Activated CD4-positive, alpha-beta T cell treated with anti-CD3 and anti-CD28 coated beads for 24 hours (primary cell): Measurements from ENCODE around the gene AREG.
"Not testable (repeated sequence)": the region's sequence is repeated elsewhere in the genome, so short reads cannot be mapped to it uniquely, and the experiment has no call there.

Source experiments
- DNase-seq, 2 donors: peaks; one replicate each; pipeline ENCODE4 v3.0.0-alpha.2; 2020; ENCODE audit warnings: low read depth in 2 of 2

Gene AREG

GRCh38 chr4:74444891-74445642 is at the start of gene AREG:
Gene AREG, plus strand, starts transcription at chr4:74445136. Its CDS starts 210 bp downstream, at chr4:74445346.
- peak; percentile 62 to 71 for DNase-seq

GRCh38 chr4:74395633-74396032 is 49.3 kb upstream of the AREG start:
- no peak for DNase-seq

GRCh38 chr4:74397748-74398426 is 47.0 kb upstream of the AREG start:
- no peak for DNase-seq

- DNase-seq: not testable (repeated sequence)
These were observed 45.9 kb upstream of the AREG start for GRCh38 chr4:74398894-74399589.

GRCh38 chr4:74400395-74400794 is 44.5 kb upstream of the AREG start:
- no peak for DNase-seq

- no peak for DNase-seq
These were observed 42.1 kb upstream of the AREG start for GRCh38 chr4:74402692-74403456.

- DNase-seq: no peak
These were observed 37.0 kb upstream of the AREG start for GRCh38 chr4:74407891-74408290.

- no peak for DNase-seq
These were observed 36.3 kb upstream of the AREG start for GRCh38 chr4:74408639-74409038.

- no peak for DNase-seq
These were observed 34.7 kb upstream of the AREG start for GRCh38 chr4:74410272-74410671.

- no peak for DNase-seq
These were observed 32.7 kb upstream of the AREG start for GRCh38 chr4:74412225-74412624.

- no peak for DNase-seq
These were observed 31.7 kb upstream of the AREG start for GRCh38 chr4:74413265-74413664.

GRCh38 chr4:74414149-74414809 is 30.7 kb upstream of the AREG start:
- no peak for DNase-seq

- no peak for DNase-seq
These were observed 29.2 kb upstream of the AREG start for GRCh38 chr4:74415602-74416300.

- DNase-seq: no peak
These were observed 26.8 kb upstream of the AREG start for GRCh38 chr4:74418063-74418670.

- no peak for DNase-seq
These were observed 24.1 kb upstream of the AREG start for GRCh38 chr4:74420863-74421262.

- DNase-seq: no peak
These were observed 21.8 kb upstream of the AREG start for GRCh38 chr4:74423104-74423503.

- no peak for DNase-seq
These were observed 20.8 kb upstream of the AREG start for GRCh38 chr4:74424111-74424510.

GRCh38 chr4:74426101-74426500 is 18.8 kb upstream of the AREG start:
- no peak for DNase-seq

- no peak for DNase-seq
These were observed 16.7 kb upstream of the AREG start for GRCh38 chr4:74428276-74428675.

- no peak for DNase-seq
These were observed 13.7 kb upstream of the AREG start for GRCh38 chr4:74431113-74431826.
